Stimulated activated CD4-positive, alpha-beta T cell treated with anti-CD3 and anti-CD28 coated beads, Interleukin-4, amount 100 ng/mL, for 1 hour (primary cell): Measurements from ENCODE around the gene ATP1B3.

Experiments used
- DNase-seq: peaks from one replicate; pipeline ENCODE4 v3.0.0-alpha.2; 2020

The ATP1B3 gene

DNA sequence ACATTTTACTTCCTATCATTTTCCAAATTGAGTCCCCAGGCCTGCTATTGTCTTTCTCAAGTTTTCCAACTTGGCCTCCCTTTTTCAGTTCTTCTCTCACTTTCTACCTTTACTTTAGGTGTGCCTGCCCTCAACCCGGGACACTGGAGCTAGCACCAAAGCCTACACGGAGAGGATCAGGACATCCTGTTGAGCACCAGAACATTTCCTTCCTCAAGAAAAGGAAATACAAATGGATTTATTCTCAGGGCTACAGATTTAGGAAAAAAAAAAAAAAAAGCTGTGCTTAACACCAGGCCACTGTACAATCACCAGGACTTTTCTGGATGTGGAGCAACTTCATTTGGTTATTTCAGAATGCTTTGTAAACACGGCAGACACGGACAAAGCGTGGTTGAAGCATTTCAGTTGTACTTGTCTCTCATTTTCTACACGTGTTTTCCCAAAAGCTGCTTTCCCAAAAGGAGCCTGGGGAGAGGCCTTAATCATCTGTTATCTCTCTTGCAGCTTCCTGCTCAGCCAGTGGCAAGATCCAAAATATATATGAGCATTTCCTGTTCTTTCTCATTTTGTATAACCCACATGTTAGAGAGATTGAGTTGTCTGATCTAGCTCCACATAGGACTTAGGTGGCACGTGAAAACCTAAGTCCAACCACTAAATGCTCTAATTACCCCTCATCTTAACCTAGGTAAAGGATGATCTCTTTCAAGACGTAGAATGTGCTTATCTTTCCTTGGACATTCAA is 15.5 kb upstream of the ATP1B3 start:
- DNase-seq: no peak

- no peak for DNase-seq
These were observed 14.1 kb upstream of the ATP1B3 start for GRCh38 chr3:141862279-141862816.

- DNase-seq: no peak
These were observed 13.0 kb upstream of the ATP1B3 start for GRCh38 chr3:141863491-141863890.

DNA sequence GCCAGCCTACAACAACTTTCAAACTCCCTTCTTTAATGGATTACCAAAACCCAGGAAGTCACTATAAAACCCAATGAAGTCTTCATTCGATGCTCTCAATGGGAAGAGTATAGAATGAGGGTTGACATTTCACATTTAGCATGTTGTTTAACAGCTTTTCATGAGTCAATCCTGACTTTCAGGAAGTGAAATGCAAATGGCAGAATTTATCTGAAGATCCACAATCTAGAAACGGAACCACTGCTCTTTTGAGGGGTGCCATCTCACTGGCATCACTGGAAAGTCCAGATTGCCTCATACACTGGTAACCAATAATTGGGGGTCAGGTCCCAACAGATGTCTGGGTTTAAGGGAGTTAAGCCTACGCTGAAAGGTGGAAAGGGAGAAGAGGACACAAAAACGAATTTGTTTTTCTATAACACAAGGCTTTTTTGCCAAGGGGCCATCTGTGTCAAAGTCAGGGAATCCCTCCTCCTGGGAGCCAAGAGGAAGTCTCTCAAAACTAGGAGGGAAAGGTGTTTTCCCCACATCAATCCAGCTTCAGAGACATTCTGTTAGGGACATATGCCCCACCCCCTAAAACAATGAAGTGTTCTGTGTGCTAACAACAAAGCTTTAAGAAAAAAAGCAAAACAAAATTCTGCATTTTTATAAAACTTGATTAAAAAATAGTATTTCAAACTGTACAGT is 12.0 kb upstream of the ATP1B3 start:
- DNase-seq: no peak

- no peak for DNase-seq
These were observed 11.3 kb upstream of the ATP1B3 start for GRCh38 chr3:141865101-141865500.

GRCh38 chr3:141870091-141870687 is 6.3 kb upstream of the ATP1B3 start:
- DNase-seq: no peak

DNA sequence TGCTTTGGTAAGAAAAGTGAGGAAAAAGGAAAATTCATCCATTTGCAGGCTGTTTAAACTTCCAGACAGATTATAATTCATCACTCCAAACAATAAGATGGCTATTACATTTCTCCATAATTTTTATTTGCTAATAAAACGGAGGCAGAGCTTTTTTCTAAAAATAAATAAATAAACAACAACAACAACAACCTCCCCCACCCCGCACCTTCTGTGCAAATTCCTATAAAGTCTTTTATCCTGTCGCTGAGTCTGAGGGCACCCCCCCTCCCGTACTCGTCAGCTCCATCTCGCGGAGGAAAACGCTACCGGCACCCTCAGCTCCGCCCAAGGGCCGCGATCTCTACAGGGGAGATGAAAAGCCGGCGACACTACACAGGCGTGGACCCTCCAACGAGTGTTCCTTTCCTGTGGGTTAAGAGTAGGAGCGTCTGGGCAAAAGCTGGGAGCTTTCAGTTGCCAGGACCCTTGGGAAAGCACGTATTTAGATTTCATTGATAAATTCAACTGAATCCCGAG is 1.0 kb upstream of the ATP1B3 start:
- peak; percentile 84 for DNase-seq

- no peak for DNase-seq
These were observed 506 bp upstream of the ATP1B3 start for GRCh38 chr3:141875893-141876380.

DNA sequence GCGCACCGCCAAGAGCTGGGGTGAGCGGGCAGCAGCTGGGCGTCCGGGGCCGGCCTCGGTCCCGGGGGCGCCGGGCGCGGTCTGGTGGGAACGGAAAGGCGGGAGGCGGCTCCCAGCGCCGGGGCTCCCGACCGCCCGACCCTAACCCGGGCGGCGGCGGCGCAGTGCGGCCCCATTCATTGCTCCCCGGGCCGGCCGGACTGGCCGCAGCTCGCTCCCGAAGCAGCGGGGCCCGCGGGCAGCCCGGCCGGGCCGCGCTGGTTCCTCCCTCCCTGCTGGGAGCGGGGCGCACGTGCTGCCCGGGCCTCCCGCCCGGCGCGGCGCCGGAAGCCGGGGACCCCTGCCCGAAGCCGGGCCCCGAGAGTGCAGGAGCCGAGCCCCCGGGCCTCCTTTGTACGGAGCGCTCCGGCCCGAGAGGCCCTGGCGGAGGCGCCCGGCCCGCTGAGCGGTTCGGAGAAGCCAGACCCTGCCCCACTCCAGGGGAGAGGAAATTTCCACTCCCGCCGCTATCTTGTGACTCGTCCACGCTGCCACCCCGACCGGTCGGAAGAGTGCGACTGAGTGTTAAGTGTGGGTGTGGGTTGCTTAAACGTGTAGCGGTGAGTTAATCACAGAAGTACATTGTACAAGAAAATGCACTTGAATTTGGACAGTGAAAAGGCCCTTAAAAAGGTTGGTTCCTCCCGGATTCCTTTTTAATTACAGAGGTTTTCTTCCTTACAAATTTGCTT is 613 bp downstream of the ATP1B3 start:
- DNase-seq: peak; percentile 67

DNA sequence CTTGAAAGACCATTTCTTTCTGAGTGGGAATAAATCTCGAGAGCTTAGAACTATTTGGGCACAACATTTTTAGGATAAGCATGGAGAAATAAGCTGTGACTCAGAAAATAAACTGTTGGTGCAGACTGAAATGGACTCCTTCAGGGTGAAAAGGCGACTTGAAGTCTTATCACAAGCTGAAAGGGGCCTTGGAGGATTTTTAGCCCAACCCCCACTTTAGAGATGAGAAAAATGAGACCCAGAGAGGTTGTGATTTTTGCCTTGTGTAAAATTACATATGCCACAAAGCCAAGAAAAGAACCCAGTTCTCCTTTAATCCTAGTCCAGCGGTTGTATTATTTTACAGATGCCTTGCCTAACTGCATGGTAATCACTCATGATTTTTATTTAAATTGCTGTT is 1.5 kb downstream of the ATP1B3 start:
- DNase-seq: no peak

- no peak for DNase-seq
These were observed 1.9 kb downstream of the ATP1B3 start for GRCh38 chr3:141878326-141878725.

DNA sequence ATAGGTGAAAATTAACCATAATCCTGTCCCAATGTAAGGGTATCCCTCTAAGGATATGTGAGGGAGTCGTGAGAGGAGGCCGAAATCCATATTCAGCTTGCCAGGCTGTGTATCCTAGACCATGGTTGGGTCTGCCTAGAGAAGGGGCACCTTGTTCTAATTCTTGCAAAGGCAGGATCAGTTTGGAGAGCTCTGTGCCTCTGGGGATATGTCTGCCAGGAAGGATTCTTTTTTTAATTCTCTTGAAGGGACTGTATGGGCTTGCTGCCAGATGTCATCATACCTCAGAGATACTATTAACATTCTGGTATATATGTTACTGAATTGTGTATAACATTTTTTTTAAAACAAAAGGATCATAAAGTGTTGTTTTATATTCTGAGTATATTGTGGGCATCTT is 2.4 kb downstream of the ATP1B3 start:
- no peak for DNase-seq

DNA sequence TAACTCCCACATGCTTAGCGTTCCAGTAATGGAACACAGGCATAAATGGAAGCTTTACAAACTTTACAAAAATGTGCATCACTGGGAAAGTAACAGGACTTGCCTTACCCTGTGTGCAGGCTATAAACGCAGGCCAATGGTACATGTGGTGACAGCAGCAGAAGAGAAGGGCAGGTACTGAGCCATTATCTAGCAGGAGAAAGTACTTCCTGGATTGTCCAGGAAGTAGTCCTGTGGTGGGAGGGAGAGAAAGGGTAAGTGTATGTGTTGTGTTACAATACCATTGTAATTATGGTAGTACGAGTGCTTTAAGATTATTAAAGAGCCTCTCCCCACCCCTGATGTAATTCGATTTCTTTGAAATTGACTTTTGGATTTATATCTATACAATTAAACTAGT is 5.3 kb downstream of the ATP1B3 start:
- DNase-seq: no peak

GRCh38 chr3:141887051-141887450 is 10.6 kb downstream of the ATP1B3 start:
- no peak for DNase-seq

DNA sequence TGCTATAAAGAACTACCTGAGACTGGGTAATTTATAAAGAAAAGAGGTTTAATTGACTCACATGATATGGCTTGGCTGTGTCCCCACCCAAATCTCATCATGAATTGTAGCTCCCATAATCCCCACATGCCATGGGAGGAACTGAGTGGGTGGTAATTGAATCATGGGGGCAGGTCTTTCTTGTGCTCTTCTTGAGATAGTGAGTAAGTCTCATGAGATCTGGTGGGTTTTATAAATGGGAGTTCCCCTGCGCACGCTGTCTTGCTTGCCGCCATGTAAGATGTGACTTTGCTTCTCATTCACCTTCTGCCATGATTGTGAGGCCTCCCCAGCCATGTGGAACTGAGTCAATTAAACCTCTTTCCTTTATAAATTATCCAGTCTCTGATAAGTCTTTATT is 12.1 kb downstream of the ATP1B3 start:
- DNase-seq: peak; percentile 11

- no peak for DNase-seq
These were observed 18.2 kb downstream of the ATP1B3 start for GRCh38 chr3:141894524-141895176.

- DNase-seq: no peak
These were observed 19.3 kb downstream of the ATP1B3 start for GRCh38 chr3:141895731-141896130.

DNA sequence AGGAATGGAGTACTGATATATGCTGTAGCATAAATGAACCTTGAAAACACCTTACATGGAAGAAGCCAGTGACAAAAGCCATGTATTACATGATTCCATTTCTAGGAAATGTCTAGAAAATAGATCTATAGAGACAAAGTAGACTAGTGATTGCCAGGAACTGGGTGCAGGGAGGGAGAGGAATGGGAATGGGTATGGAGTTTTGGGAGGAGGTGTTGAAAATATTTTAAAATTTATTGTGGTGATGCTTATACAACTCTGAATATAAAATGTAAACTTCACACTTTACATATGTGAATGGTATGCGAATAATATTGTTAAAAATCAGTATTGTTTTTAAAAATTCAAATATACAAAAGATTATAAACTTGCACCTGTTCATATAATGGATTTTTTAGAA is 22.5 kb downstream of the ATP1B3 start:
- no peak for DNase-seq

- no peak for DNase-seq
These were observed 23.9 kb downstream of the ATP1B3 start for GRCh38 chr3:141900343-141900742.

DNA sequence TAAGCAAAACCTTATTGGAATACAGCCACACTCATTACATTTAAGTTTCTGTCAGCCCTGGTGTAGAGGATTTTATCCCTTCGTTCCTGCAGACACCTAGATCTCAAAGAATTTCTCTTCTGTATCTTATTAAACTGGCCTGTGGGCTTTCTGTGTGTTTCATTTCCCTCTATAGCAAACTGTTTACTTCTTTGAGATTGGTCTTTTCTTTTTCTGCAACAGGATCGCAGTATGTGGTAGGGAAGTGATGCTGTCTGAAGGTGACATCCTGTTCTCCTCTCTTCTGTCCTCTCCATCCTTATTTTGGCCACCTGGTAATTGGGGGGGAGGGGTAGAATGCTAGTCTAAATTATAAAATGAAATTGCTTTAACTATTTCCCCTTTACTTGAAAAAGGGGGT is 25.5 kb downstream of the ATP1B3 start:
- no peak for DNase-seq

DNA sequence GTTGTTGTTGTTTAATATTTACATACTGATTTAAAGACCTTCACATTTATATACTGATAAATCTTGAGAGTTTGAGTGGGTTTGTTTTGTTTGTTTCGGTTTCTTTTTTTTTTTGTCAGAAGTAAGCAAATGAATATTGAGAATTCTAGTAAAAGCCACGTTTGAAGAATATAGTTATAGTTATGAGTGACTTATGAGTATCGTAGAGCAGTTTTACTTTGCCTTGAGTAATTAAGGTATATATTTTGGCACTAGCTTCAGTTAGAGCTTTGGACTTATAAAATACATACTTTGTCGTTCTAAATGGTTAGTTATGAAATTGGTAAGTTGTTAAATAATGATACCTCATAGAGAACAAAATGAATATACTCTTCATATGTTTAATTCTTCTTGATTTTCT is 27.8 kb downstream of the ATP1B3 start:
- DNase-seq: no peak

DNA sequence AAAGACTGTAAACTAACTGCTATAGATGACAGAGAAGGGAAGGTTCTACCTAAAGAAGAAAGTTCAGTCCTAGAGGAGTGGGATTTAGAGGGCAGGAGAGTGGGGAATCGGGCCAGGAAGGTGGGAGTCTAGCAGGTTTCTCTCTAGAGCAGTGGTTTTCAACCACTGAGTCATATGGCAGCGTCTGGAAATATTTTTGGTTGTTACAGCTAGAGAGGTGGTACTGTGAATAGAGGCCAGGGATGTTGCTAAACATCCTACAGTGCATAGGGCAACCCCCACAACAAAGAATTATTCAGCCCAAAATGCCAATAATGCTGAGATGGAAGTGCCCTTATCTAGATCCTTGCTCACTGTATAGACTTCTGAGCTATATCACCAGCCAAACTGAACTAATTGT is 28.7 kb downstream of the ATP1B3 start:
- no peak for DNase-seq
